Neural progenitor cell (in vitro differentiated cells): ENCODE results near the gene SNCAIP.

ENCODE experiments used
- EZH2 ChIP-seq: fragments of 200-600 bp; sonication (generic); IDR thresholded peaks from 2 replicates; pipeline ENCODE4 v1.6.1; 2017; ENCODE audit warnings: antibody characterized with exemption, mild to moderate bottlenecking, moderate library complexity
- EZH2phosphoT487 ChIP-seq: fragments of 200-600 bp; sonication (generic); IDR thresholded peaks from 2 replicates; pipeline ENCODE4 v1.6.1; 2017; ENCODE audit warnings: antibody characterized with exemption
- TF ChIP-seq, protein P1 (sequence below): fragments of 200-600 bp; sonication (generic); IDR thresholded peaks from 2 replicates; pipeline ENCODE4 v1.5.1; 2017; ENCODE audit warnings: antibody characterized with exemption, mild to moderate bottlenecking

DNA sequence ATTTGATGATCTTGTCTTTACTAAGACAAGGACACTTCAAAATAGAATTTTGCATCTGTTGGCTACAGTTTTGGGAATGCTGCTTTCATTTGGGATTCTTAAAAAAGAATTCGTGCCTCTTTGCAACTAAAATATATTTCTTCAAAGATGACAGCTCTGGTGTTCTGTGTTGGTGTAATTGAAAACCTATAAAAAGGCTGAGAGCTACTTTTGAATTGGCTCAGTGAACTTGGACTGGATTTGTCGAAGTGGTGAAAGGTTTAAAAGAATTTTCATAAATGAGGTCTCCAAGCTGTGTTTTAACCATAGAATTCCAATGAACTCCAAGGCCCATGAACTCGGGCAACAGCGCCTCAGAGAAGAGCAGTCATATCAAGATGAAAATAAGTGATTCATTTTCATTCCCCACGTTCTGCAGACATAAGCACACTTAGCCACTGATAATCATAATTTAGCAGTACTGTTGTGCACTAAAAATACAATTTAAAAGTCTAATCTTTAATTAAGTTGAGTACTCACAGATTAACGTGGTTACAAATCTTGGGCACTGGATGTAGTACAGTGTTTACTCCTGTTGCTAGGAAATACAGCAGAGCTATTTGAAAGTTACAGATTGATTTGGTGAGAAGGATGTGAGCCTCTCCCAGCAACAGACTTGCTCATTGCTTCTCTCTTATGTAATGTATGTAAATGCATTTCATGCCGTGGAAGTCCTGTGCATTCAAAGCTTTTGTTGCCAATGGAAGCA, 10.9 kb downstream of the SNCAIP start:
- TF ChIP-seq, protein P1, sequence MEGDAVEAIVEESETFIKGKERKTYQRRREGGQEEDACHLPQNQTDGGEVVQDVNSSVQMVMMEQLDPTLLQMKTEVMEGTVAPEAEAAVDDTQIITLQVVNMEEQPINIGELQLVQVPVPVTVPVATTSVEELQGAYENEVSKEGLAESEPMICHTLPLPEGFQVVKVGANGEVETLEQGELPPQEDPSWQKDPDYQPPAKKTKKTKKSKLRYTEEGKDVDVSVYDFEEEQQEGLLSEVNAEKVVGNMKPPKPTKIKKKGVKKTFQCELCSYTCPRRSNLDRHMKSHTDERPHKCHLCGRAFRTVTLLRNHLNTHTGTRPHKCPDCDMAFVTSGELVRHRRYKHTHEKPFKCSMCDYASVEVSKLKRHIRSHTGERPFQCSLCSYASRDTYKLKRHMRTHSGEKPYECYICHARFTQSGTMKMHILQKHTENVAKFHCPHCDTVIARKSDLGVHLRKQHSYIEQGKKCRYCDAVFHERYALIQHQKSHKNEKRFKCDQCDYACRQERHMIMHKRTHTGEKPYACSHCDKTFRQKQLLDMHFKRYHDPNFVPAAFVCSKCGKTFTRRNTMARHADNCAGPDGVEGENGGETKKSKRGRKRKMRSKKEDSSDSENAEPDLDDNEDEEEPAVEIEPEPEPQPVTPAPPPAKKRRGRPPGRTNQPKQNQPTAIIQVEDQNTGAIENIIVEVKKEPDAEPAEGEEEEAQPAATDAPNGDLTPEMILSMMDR: no peak
- no peak for TF ChIP-seq EZH2
- no peak for TF ChIP-seq EZH2phosphoT487
